Cardiac fibroblast (primary cell): ENCODE results near the gene RNF150.

Source experiments
- DNase-seq, 2 donors: peaks; one replicate each; pipeline versions ENCODE4 v3.0.0 to v3.0.0-alpha.2; 2010; ENCODE audit warnings: low read depth in 2 of 2
- H3K4me3 ChIP-seq, 2 donors: replicated peaks in 1 of 2; 1 replicate in 1 of 2; 2 replicates in 1 of 2; pipeline ENCODE4 v1.5.1; 2011; ENCODE audit warnings: low read depth in 2 of 2, low read length in 2 of 2, mild to moderate bottlenecking in 2 of 2, moderate library complexity in 1 of 2
- CTCF ChIP-seq: IDR thresholded peaks from one replicate; pipeline ENCODE4 v1.5.1; 2011; ENCODE audit warnings: low read depth, mild to moderate bottlenecking, low read length, inconsistent platforms

The RNF150 gene

GRCh38 chr4:141121101-141121500 lies 12.2 kb downstream of the RNF150 start:
- DNase-seq: no peak
- TF ChIP-seq CTCF: no peak
- H3K4me3 ChIP-seq: no peak overlapping the region

DNA sequence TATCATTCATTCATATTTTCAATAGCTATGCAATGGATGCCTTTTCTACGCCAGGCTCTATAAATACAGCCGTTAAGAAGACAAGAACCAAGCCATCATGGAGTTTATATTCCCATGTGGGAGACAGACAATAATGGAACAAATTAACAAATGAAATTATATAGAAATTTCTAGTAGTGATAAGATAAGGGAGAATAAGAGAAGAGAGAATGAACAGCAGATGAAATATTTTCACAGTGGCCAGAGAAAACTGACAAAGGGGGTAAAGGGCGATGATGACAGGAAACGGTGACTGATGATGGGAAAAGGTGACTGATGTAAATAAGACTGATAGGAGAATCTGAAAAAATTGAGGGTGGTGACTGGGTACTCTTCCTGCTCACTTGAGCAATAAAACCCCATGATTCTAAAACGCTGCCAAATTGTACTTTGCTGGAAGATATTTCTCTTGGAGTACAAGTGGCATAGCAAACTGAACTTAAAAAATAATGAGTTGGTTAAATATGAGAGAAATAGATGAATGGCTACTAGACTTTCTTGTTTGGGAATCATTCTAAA lies 13.2 kb downstream of the RNF150 start:
- TF ChIP-seq CTCF: no peak
- H3K4me3 ChIP-seq: no peak overlapping the region
- DNase-seq: no peak

- TF ChIP-seq CTCF: no peak
- DNase-seq: no peak
- no peak overlapping the region for H3K4me3 ChIP-seq
These were observed 14.2 kb downstream of the RNF150 start for GRCh38 chr4:141119071-141119470.

DNA sequence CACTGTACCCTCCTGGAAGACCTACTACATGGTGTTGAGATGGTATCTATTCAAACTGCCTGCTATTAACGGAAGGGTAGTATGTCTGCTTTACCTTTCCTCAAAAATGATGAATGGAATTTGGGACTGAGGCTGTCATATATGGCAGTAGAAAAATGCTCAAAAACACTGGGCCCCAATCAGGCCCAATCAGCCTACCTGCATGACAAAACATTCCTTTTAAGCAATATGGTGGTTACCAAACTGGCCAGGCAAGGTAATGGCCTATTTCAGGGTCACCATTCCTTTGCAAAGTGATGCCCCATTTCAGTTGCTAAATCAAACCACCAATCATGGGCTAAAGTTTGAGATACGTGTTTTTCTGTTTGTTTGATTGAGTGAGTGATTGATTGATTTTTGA lies 14.9 kb downstream of the RNF150 start:
- DNase-seq: no peak
- TF ChIP-seq CTCF: no peak
- no peak overlapping the region for H3K4me3 ChIP-seq

- no peak overlapping the region for H3K4me3 ChIP-seq
- TF ChIP-seq CTCF: no peak
These were observed 15.3 kb downstream of the RNF150 start for GRCh38 chr4:141117935-141118334.

GRCh38 chr4:141109983-141110382 lies 23.3 kb downstream of the RNF150 start:
- TF ChIP-seq CTCF: no peak
- H3K4me3 ChIP-seq: no peak overlapping the region
- no peak for DNase-seq

More at GRCh38 chr4:141117935-141118334, 15.3 kb downstream of the RNF150 start:
- no peak for DNase-seq

DNA sequence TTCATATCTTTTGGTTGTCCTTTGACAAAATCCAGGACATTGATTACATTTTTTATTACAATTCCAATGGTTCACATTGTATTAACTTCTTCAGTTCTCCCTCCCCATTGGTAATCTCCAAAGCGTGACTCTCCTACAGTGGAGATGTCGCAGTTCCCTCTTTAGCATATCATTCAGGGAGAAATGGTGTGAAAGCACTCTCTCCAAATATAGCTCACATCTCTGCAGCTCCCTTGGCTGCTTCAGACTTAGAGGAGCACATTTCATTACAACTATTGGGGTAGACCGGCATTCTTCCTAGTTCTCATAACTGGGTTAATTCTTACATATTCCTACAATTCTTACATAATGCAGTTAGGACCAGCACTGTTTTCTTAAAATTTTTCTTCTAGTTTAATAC lies 25.3 kb downstream of the RNF150 start:
- TF ChIP-seq CTCF: no peak
- DNase-seq: no peak
- H3K4me3 ChIP-seq: no peak overlapping the region
